Astrocyte (in vitro differentiated cells and primary cell): ENCODE measurements around the gene CTNNA3. TPM values are rescaled to one million over a fixed set of nuclear protein-coding genes. Genes with fewer than 3 reads are reported as not detected.

Experiments used
- DNase-seq: peaks from one replicate; pipeline ENCODE4 v3.0.0-alpha.2; 2010; ENCODE audit warnings: low read depth
- FAIRE-seq: peaks from 2 replicates; lab custom pipeline; 2011; peaks lifted over from hg19 to GRCh38; lab: Jason Lieb, UNC
- H2AFZ ChIP-seq: 2 replicates; pipeline ENCODE4 v1.6.0; 2012; ENCODE audit warnings: low read depth, low read length, inconsistent platforms
- H3K27ac ChIP-seq: 2 replicates; pipeline ENCODE4 v1.5.1; 2011; ENCODE audit warnings: low read depth, low read length, inconsistent platforms
- H3K27me3 ChIP-seq: 2 replicates; pipeline ENCODE4 v1.6.0; 2011; ENCODE audit warnings: low read length, inconsistent platforms; ENCODE audit not compliant: insufficient read depth
- H3K36me3 ChIP-seq: 2 replicates; pipeline ENCODE4 v1.5.1; 2011; ENCODE audit warnings: low read length, inconsistent platforms; ENCODE audit not compliant: insufficient read depth
- H3K4me1 ChIP-seq: 2 replicates; pipeline ENCODE4 v1.5.1; 2011; ENCODE audit warnings: low read length, inconsistent platforms; ENCODE audit not compliant: insufficient read depth
- H3K4me2 ChIP-seq: 2 replicates; pipeline ENCODE4 v1.6.0; 2012; ENCODE audit warnings: low read length, inconsistent platforms
- H3K4me3 ChIP-seq: 2 replicates; pipeline ENCODE4 v1.5.1; 2011; ENCODE audit warnings: low read depth, mild to moderate bottlenecking, low read length, inconsistent platforms; ENCODE audit not compliant: insufficient read depth
- H3K79me2 ChIP-seq: 2 replicates; pipeline ENCODE4 v1.6.0; 2012; ENCODE audit warnings: mild to moderate bottlenecking, low read length, inconsistent platforms; ENCODE audit not compliant: insufficient read depth
- H3K9ac ChIP-seq: 2 replicates; pipeline ENCODE4 v1.6.0; 2012; ENCODE audit warnings: mild to moderate bottlenecking, low read length, inconsistent platforms
- H3K9me3 ChIP-seq: 2 replicates; pipeline ENCODE4 v1.5.1; 2012; ENCODE audit warnings: low read depth, mild to moderate bottlenecking, low read length, inconsistent platforms; ENCODE audit not compliant: insufficient read depth
- H4K20me1 ChIP-seq: 2 replicates; pipeline ENCODE4 v1.6.0; 2012; ENCODE audit warnings: low read length, inconsistent platforms; ENCODE audit not compliant: insufficient read depth
- H3K27ac Mint-ChIP-seq: one replicate; pipeline ENCODE4 v1.8.0; 2021; ENCODE audit warnings: mild to moderate bottlenecking, mixed read lengths; ENCODE audit not compliant: unreplicated experiment
- H3K27me3 Mint-ChIP-seq: one replicate; pipeline ENCODE4 v1.8.0; 2021; ENCODE audit warnings: low read depth, mixed read lengths; ENCODE audit not compliant: unreplicated experiment
- H3K36me3 Mint-ChIP-seq: one replicate; pipeline ENCODE4 v1.8.0; 2021; ENCODE audit warnings: low read depth, mixed read lengths; ENCODE audit not compliant: unreplicated experiment
- H3K4me1 Mint-ChIP-seq: one replicate; pipeline ENCODE4 v1.8.0; 2021; ENCODE audit warnings: low read depth, mixed read lengths; ENCODE audit not compliant: unreplicated experiment
- H3K4me3 Mint-ChIP-seq: one replicate; pipeline ENCODE4 v1.8.0; 2021; ENCODE audit warnings: mild to moderate bottlenecking, moderate library complexity, mixed read lengths; ENCODE audit not compliant: unreplicated experiment
- H3K9me3 Mint-ChIP-seq: one replicate; pipeline ENCODE4 v1.8.0; 2021; ENCODE audit warnings: mild to moderate bottlenecking, mixed read lengths; ENCODE audit not compliant: unreplicated experiment
- CTCF ChIP-seq: IDR thresholded peaks from 2 replicates; pipeline ENCODE4 v1.5.1; 2011; ENCODE audit warnings: low read depth, mild to moderate bottlenecking, inconsistent platforms, low read length, moderate library complexity; ENCODE audit not compliant: insufficient read depth
- EZH2 ChIP-seq: IDR thresholded peaks from 2 replicates; pipeline ENCODE4 v1.6.1; 2012; ENCODE audit warnings: mild to moderate bottlenecking, low read length, inconsistent platforms; ENCODE audit not compliant: insufficient read depth
- total RNA-seq: library from RNA; stranded (reverse); gene quantifications from 2 replicates; pipeline ENCODE4 v1.2.1, GENCODE V29; 2021

CTNNA3 gene
- total RNA-seq, 1 donor from 2014 or later: 0.73 TPM

GRCh38 chr10:66813122-66813521 lies 882.9 kb downstream of the CTNNA3 start:
- H3K36me3 ChIP-seq: no peaks in the 10 kb centered on the region
- FAIRE-seq (no peak), DNase-seq (no peak)
- Mint-ChIP-seq H3K36me3 (no peaks in the 10 kb centered on the region), H3K27me3 (no peaks in the 10 kb centered on the region), H3K4me1 (peaks cover 7% of the 10 kb centered on the region), H3K27ac (no peak overlapping the region), H3K4me3 (no peak overlapping the region), H3K9me3 (no peaks in the 10 kb centered on the region)
- H3K27ac ChIP-seq: no peak overlapping the region
- TF ChIP-seq CTCF: no peak
- no peak for TF ChIP-seq EZH2
- no peaks in the 10 kb centered on the region for H3K4me1 ChIP-seq
- no peaks in the 10 kb centered on the region for H3K9me3 ChIP-seq
- no peak overlapping the region for H3K4me2 ChIP-seq
- no peak overlapping the region for H2AFZ ChIP-seq
- H3K9ac ChIP-seq: no peak overlapping the region
- H3K79me2 ChIP-seq: no peaks in the 10 kb centered on the region
- H4K20me1 ChIP-seq: no peaks in the 10 kb centered on the region
- H3K27me3 ChIP-seq: no peaks in the 10 kb centered on the region
- H3K4me3 ChIP-seq: no peak overlapping the region

GRCh38 chr10:66811211-66811610 lies 884.8 kb downstream of the CTNNA3 start:
- no peaks in the 10 kb centered on the region for H3K36me3 ChIP-seq
- no peak overlapping the region for H3K4me3 ChIP-seq

More at GRCh38 chr10:66811211-66811610, 884.8 kb downstream of the CTNNA3 start:
- no peaks in the 10 kb centered on the region for H3K27me3 Mint-ChIP-seq
- H3K9me3 Mint-ChIP-seq: no peaks in the 10 kb centered on the region
- FAIRE-seq (no peak), DNase-seq (no peak)
- Histone ChIP-seq H4K20me1 (no peaks in the 10 kb centered on the region), H3K4me1 (no peaks in the 10 kb centered on the region), H3K27me3 (no peaks in the 10 kb centered on the region), H3K27ac (no peak overlapping the region), H3K9ac (no peak overlapping the region), H3K4me2 (no peak overlapping the region), H3K79me2 (no peaks in the 10 kb centered on the region), H3K9me3 (no peaks in the 10 kb centered on the region), H2AFZ (no peak overlapping the region)
- peaks cover 7% of the 10 kb centered on the region for H3K4me1 Mint-ChIP-seq
- no peak overlapping the region for H3K4me3 Mint-ChIP-seq
- H3K36me3 Mint-ChIP-seq: no peaks in the 10 kb centered on the region
- no peak for TF ChIP-seq CTCF
- no peak for TF ChIP-seq EZH2
- no peak overlapping the region for H3K27ac Mint-ChIP-seq
